Transverse colon (tissue), 4 donors: ENCODE data around the gene YIPF5. TPM values are rescaled to one million over a fixed set of nuclear protein-coding genes. Genes with fewer than 3 reads are reported as not detected.
A peak's percentile ranks its signal among the peaks of the same experiment; 100 is the strongest.

Source experiments
- DNase-seq: peaks from one replicate; pipeline ENCODE4 v3.0.0-alpha.2; 2019
- H3K27ac ChIP-seq, 4 donors: fragments of 200-600 bp; sonication (generic); 2 replicates each; pipeline ENCODE4 v1.5.1; 2016 to 2018; ENCODE audit warnings: inconsistent platforms in 4 of 4
- H3K27me3 ChIP-seq: fragments of 200-600 bp; sonication (generic); 2 replicates; pipeline ENCODE4 v1.5.1; 2017; ENCODE audit warnings: inconsistent platforms
- H3K36me3 ChIP-seq, 4 donors: fragments of 200-600 bp; sonication (generic); 2 replicates each; pipeline ENCODE4 v1.5.1; 2017 to 2019; ENCODE audit warnings: inconsistent platforms in 4 of 4
- H3K4me1 ChIP-seq, 4 donors: fragments of 200-600 bp; sonication (generic); 2 replicates each; pipeline ENCODE4 v1.5.1; 2017 to 2020; ENCODE audit warnings: inconsistent platforms in 4 of 4
- H3K4me3 ChIP-seq, 4 donors: fragments of 200-600 bp; sonication (generic); 1 replicate in 1 of 4; 2 replicates in 3 of 4; pipeline versions ENCODE4 v1.5.1 to v1.6.1; 2017 to 2019; ENCODE audit warnings: inconsistent platforms in 4 of 4
- H3K9me3 ChIP-seq, 2 donors: fragments of 200-600 bp; sonication (generic); 2 replicates each; pipeline ENCODE4 v1.5.1; 2017 to 2019; ENCODE audit warnings: inconsistent platforms in 2 of 2
- EP300 ChIP-seq: sonication (generic); formaldehyde crosslinking; IDR thresholded peaks from one replicate; pipeline ENCODE4 v1.6.1; 2017; ENCODE audit warnings: antibody characterized with exemption, low read depth
- POLR2A ChIP-seq: fragments of 450-650 bp; IDR thresholded peaks from one replicate; pipeline ENCODE4 v1.6.1; 2016; ENCODE audit warnings: antibody characterized with exemption, mild to moderate bottlenecking, moderate library complexity
- POLR2AphosphoS5 ChIP-seq, 3 donors: sonication (generic); formaldehyde crosslinking; IDR thresholded peaks; one replicate each; pipeline ENCODE4 v1.6.1; 2016; ENCODE audit warnings: antibody characterized with exemption in 3 of 3
- WGBS, 2 donors: methylation state at CpG; one replicate each; pipeline ENCODE4 v1.1.5; 2018; ENCODE audit warnings: low coverage in 1 of 2; 5-methylcytosine and 5-hydroxymethylcytosine counted together
- in situ Hi-C, 4 donors: fragments of 200-750 bp; cut with MboI; loops; one replicate each; pipeline versions ENCODE4 v1.15.0 to v1.15.1; 2017; ENCODE audit warnings: low sequenced_read_pairs in 3 of 4, low pct_ligation_motif_present in 1 of 4, low pct_unique_long_range_greater_than_20kb in 1 of 4
- intact Hi-C: fragments of 100-400 bp; cut with DNase I; formaldehyde crosslinking; loops from one replicate; pipeline ENCODE4 v1.15.1; 2023; ENCODE audit warnings: low total_unique reads
- total RNA-seq, 4 donors: library from RNA; depleted of rRNA; stranded (reverse); fragments of >200 nt; gene quantifications; one replicate each; pipeline ENCODE4 v1.1.0, GENCODE V29; 2016
- TF ChIP-seq, protein P1 (sequence below), 5 experiments: fragments of 200-600 bp in 3 of 5; fragments of 450-650 bp in 2 of 5; sonication (generic) in 3 of 5; IDR thresholded peaks; 1 replicate in 2 of 5; 2 replicates in 3 of 5; pipeline ENCODE4 v1.5.1; 2016 to 2017; ENCODE audit warnings: antibody characterized with exemption in 5 of 5, inconsistent platforms in 3 of 5, mild to moderate bottlenecking in 2 of 5, moderate library complexity in 1 of 5

Gene YIPF5
- total RNA-seq, 4 donors from 2014 or later: 10.1 to 44.4 (median 25.6) TPM

- Histone ChIP-seq H3K27ac (peak overlapping the region in 3 of 4 donors; percentile 51 to 60 (median 59)), H3K4me3 (no peak overlapping the region), H3K36me3 (peaks cover 0 to 19% (median 6%) of the 10 kb centered on the region in 4 donors), H3K27me3 (no peaks in the 10 kb centered on the region), H3K9me3 (no peaks in the 10 kb centered on the region), H3K4me1 (peaks cover 0 to 11% (median 7%) of the 10 kb centered on the region in 4 donors)
- intact Hi-C loops: no loop called here
- DNase-seq: no peak
- TF ChIP-seq POLR2AphosphoS5 (IDR thresholded peaks at IDR 0.05) (peak in 1 of 3 donors; percentile 9), POLR2A (no peak)
- WGBS, 2 donors: 59 to 83% methylated on average over 2 of the region's 2 CpGs
- in situ Hi-C loops: loop anchor here in 1 of 4 donors (25.0 kb wide), 1 partner anchor 744 kb away; the partner anchor contains the start of gene NR3C1
Observed at GRCh38 chr5:144156767-144157171, 13.7 kb downstream of the YIPF5 start.

- H3K4me1 ChIP-seq: no peaks in the 10 kb centered on the region
- no peak overlapping the region for H3K4me3 ChIP-seq
- no peaks in the 10 kb centered on the region for H3K36me3 ChIP-seq
- no peaks in the 10 kb centered on the region for H3K27me3 ChIP-seq
- in situ Hi-C loops (loop anchor here in 1 of 4 donors (25.0 kb wide), 1 partner anchor 739 kb away; the partner anchor contains the start of gene NR3C1), intact Hi-C loops (no loop called here)
- TF ChIP-seq, protein P1, sequence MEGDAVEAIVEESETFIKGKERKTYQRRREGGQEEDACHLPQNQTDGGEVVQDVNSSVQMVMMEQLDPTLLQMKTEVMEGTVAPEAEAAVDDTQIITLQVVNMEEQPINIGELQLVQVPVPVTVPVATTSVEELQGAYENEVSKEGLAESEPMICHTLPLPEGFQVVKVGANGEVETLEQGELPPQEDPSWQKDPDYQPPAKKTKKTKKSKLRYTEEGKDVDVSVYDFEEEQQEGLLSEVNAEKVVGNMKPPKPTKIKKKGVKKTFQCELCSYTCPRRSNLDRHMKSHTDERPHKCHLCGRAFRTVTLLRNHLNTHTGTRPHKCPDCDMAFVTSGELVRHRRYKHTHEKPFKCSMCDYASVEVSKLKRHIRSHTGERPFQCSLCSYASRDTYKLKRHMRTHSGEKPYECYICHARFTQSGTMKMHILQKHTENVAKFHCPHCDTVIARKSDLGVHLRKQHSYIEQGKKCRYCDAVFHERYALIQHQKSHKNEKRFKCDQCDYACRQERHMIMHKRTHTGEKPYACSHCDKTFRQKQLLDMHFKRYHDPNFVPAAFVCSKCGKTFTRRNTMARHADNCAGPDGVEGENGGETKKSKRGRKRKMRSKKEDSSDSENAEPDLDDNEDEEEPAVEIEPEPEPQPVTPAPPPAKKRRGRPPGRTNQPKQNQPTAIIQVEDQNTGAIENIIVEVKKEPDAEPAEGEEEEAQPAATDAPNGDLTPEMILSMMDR (IDR thresholded peaks at IDR 0.05): no peak
- TF ChIP-seq POLR2AphosphoS5 (IDR thresholded peaks at IDR 0.05) (no peak), EP300 (no peak), POLR2A (no peak)
- WGBS, 2 donors: 89 to 100% methylated on average over 3 of the region's 3 CpGs
- DNase-seq: no peak
- H3K27ac ChIP-seq: no peak overlapping the region
- no peaks in the 10 kb centered on the region for H3K9me3 ChIP-seq
Observed at GRCh38 chr5:144151026-144151425, 19.4 kb downstream of the YIPF5 start.

- 57 to 58% methylated on average over 3 to 4 of the region's 4 CpGs for WGBS, 2 donors
- H3K36me3 ChIP-seq: no peaks in the 10 kb centered on the region
- H3K4me1 ChIP-seq: no peaks in the 10 kb centered on the region
- no peaks in the 10 kb centered on the region for H3K9me3 ChIP-seq
- TF ChIP-seq, protein P1 (IDR thresholded peaks at IDR 0.05): no peak
- TF ChIP-seq POLR2A (no peak), POLR2AphosphoS5 (IDR thresholded peaks at IDR 0.05) (no peak), EP300 (no peak)
- no peaks in the 10 kb centered on the region for H3K27me3 ChIP-seq
- intact Hi-C loops (no loop called here), in situ Hi-C loops (no loop called here)
- H3K4me3 ChIP-seq: no peak overlapping the region
- no peak overlapping the region for H3K27ac ChIP-seq
- DNase-seq: no peak
Observed at GRCh38 chr5:144144956-144145751, 25.3 kb downstream of the YIPF5 start.

DNA sequence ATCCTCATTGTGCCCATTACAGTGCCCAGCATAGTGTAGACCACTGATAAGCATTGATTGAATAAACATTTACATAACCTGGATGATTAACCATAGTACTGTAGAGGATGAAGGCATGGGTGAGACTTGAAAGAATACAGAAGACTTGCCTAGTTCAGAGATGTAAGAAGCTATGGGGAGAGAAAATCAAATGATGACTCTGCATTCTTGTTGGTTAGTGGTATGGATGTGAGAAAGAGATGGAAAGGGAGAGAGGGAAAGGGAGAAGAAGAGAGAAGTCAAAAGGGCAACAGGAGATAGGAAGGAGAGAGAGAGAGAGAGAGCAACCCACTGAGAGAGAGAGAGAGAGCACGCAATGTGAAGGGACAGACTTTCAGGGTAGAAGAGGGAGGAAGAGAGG is 26.8 kb downstream of the YIPF5 start:
- no peaks in the 10 kb centered on the region for H3K27me3 ChIP-seq
- no peaks in the 10 kb centered on the region for H3K4me1 ChIP-seq
- H3K4me3 ChIP-seq: no peak overlapping the region
- intact Hi-C loops (no loop called here), in situ Hi-C loops (no loop called here)
- no peak overlapping the region for H3K27ac ChIP-seq
- DNase-seq: no peak
- H3K36me3 ChIP-seq: no peaks in the 10 kb centered on the region
- TF ChIP-seq EP300: no peak
- no peak for TF ChIP-seq POLR2A
- TF ChIP-seq, protein P1 (IDR thresholded peaks at IDR 0.05): no peak
- TF ChIP-seq POLR2AphosphoS5 (IDR thresholded peaks at IDR 0.05): no peak
- H3K9me3 ChIP-seq: no peaks in the 10 kb centered on the region
- 89 to 100% methylated on average over 1 of the region's 1 CpG for WGBS, 2 donors
